Right lobe of liver (tissue), 6 donors: Measurements from ENCODE around the gene LEMD1. TPM values are rescaled to one million over a fixed set of nuclear protein-coding genes. Genes with fewer than 3 reads are reported as not detected.

Source experiments
- ATAC-seq, 4 donors: fragments of 200-7000 bp; cut with Tn5 transposase; one replicate each; pipeline ENCODE4 v1.9.1; 2020; ENCODE audit warnings: mild to moderate bottlenecking in 4 of 4, moderate library complexity in 4 of 4
- DNase-seq, 3 donors: peaks; one replicate each; pipeline ENCODE4 v3.0.0-alpha.2; 2020
- H3K27ac ChIP-seq, 3 donors: fragments of 200-600 bp; one replicate each; pipeline ENCODE4 v1.8.0; 2022
- H3K27me3 ChIP-seq, 2 donors: fragments of 200-600 bp; one replicate each; pipeline ENCODE4 v1.8.0; 2022
- H3K36me3 ChIP-seq, 4 donors: fragments of 200-600 bp; sonication (generic) in 1 of 4; one replicate each; pipeline versions ENCODE4 v1.5.1 to v1.8.0; 2017 to 2022; ENCODE audit warnings: control low read depth in 1 of 4
- H3K4me1 ChIP-seq, 4 donors: fragments of 200-600 bp; sonication (generic) in 1 of 4; one replicate each; pipeline versions ENCODE4 v1.5.1 to v1.8.0; 2017 to 2022; ENCODE audit warnings: control low read depth in 1 of 4
- H3K4me3 ChIP-seq, 3 donors: fragments of 200-600 bp; one replicate each; pipeline ENCODE4 v1.8.0; 2022
- H3K9me3 ChIP-seq, 4 donors: fragments of 200-600 bp; sonication (generic) in 1 of 4; one replicate each; pipeline versions ENCODE4 v1.5.1 to v1.8.0; 2017 to 2022; ENCODE audit warnings: control low read depth in 1 of 4
- POLR2A ChIP-seq: fragments of 450-650 bp; IDR thresholded peaks from one replicate; pipeline ENCODE4 v1.6.1; 2017; ENCODE audit warnings: antibody characterized with exemption, mild to moderate bottlenecking
- WGBS: methylation state at CpG from one replicate; pipeline ENCODE4 v1.1.6; 2018; ENCODE audit warnings: low coverage, low lambda C conversion rate; ENCODE audit not compliant: insufficient coverage; ENCODE audit errors: missing lambda C conversion rate; 5-methylcytosine and 5-hydroxymethylcytosine counted together
- intact Hi-C, 2 donors: fragments of 100-400 bp; cut with DNase I; formaldehyde crosslinking; loops; one replicate each; pipeline versions ENCODE4 v1.11.2 to v1.14.1; 2022
- total RNA-seq, 6 experiments: library from RNA; depleted of rRNA in 2 of 6; stranded (reverse); fragments of >200 nt in 2 of 6; fragmentation: NEBNext Ultra II Directional in 3 of 6; extraction: Animal tissue kit (Norgen Biotek cat#: 25700) in 3 of 6; gene quantifications; one replicate each; pipeline versions ENCODE4 v1.1.0 to v1.2.4, GENCODE V29; 2016 to 2023
- TF ChIP-seq, protein P1 (sequence below), 4 donors: fragments of 200-600 bp in 3 of 4; fragments of 450-650 bp in 1 of 4; IDR thresholded peaks; one replicate each; pipeline versions ENCODE4 v1.5.1 to v1.8.0; 2016 to 2022; ENCODE audit warnings: antibody characterized with exemption in 4 of 4, mild to moderate bottlenecking in 2 of 4
- donor health status: DM: no; HTN: yes; CAD: no.
- donor health status: DM: no; HTN: no; CAD: no.
- donor health status: DM: no; HTN: no; CAD: no.
- donor health status: DM: no; HTN: yes; CAD: no.
- donor health status: DM: no; HTN: yes; CAD: no.

The LEMD1 gene
- total RNA-seq, 6 experiments from 2014 or later: not detected

DNA sequence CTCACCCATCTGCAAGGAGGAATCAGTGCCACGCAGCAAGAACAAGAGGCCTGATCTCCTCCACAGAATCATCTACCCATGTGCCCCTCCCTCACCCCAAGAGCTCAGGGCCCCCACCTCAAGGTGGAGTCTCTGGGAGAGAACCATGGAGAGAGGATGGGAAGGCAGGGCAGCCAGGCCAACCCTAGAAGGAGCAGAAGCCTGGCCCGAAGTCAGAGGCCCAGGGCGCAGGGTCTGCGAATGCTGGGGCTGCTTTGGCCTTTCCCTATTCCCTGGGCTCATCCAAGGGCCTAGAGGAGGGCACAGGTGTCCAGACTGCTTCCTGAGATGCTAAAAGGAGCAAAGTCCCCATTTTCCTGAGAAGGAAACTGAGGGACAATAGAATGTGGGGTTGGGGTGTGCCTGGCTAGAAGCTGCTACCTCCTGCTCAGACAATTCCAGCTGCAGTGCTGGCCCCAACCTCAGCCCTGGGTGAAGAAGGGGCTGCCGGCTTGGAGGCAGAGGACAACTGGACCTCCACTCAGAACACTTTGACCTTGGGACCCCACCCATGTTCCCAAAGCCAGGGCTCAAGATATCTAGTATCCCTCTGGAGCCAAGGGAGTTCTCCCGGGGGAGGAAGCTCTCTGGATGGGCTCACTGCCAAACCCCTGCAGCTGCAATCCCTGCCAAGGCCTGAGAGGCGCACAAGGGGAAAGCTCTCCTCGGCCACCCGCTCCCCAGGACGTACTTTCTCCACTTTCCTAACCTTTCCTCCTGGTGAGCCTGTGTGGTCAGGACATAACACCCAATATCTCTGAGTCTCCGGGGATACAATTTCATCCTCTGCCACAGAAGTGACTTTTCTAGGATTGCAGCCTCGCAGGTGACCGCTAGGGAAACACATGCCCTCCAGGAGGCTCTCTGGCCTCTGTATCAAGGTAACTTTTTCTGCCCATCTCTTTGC, 16.6 kb upstream of the LEMD1 start:
- Histone ChIP-seq H3K36me3 (no peaks in the 10 kb centered on the region), H3K9me3 (no peaks in the 10 kb centered on the region), H3K4me3 (no peak overlapping the region), H3K4me1 (no peaks in the 10 kb centered on the region), H3K27ac (no peak overlapping the region), H3K27me3 (no peaks in the 10 kb centered on the region)
- ATAC-seq (peak; percentile 66 to 86 (median 82)), DNase-seq (peak; percentile 73 to 80 (median 79))
- WGBS: 41% methylated on average over 13 of the region's 13 CpGs
- intact Hi-C loops: no loop called here
- TF ChIP-seq POLR2A: no peak
- TF ChIP-seq, protein P1, sequence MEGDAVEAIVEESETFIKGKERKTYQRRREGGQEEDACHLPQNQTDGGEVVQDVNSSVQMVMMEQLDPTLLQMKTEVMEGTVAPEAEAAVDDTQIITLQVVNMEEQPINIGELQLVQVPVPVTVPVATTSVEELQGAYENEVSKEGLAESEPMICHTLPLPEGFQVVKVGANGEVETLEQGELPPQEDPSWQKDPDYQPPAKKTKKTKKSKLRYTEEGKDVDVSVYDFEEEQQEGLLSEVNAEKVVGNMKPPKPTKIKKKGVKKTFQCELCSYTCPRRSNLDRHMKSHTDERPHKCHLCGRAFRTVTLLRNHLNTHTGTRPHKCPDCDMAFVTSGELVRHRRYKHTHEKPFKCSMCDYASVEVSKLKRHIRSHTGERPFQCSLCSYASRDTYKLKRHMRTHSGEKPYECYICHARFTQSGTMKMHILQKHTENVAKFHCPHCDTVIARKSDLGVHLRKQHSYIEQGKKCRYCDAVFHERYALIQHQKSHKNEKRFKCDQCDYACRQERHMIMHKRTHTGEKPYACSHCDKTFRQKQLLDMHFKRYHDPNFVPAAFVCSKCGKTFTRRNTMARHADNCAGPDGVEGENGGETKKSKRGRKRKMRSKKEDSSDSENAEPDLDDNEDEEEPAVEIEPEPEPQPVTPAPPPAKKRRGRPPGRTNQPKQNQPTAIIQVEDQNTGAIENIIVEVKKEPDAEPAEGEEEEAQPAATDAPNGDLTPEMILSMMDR (IDR thresholded peaks at IDR 0.05): peak; percentile 39 to 63 (median 54)

DNA sequence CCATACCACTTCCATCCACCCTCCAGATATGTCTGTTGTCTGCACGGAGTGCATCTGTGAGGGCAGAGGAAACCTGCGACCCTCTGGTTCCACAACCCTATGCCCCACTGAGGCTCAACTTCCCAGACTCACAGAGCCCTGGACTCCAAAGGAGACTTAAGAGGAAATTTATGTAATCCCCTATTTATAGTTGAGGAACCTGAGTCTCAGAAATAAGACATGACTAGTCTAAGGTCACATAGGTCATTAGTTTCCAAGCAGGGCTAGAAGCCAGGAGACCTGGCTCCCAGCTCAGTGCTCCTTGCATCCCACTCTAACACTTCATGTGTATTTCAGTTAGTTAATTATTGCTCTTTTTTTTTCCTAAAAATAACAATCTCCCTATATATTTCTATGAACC, 15.7 kb upstream of the LEMD1 start:
- DNase-seq (no peak), ATAC-seq (no peak)
- no peaks in the 10 kb centered on the region for H3K9me3 ChIP-seq
- intact Hi-C loops: no loop called here
- H3K4me1 ChIP-seq: no peaks in the 10 kb centered on the region
- no peaks in the 10 kb centered on the region for H3K27me3 ChIP-seq
- H3K4me3 ChIP-seq: no peak overlapping the region
- no peak overlapping the region for H3K27ac ChIP-seq
- H3K36me3 ChIP-seq: no peaks in the 10 kb centered on the region
- no peak for TF ChIP-seq POLR2A
- TF ChIP-seq, protein P1 (IDR thresholded peaks at IDR 0.05): no peak
- WGBS: 80% methylated on average over 1 of the region's 2 CpGs

DNA sequence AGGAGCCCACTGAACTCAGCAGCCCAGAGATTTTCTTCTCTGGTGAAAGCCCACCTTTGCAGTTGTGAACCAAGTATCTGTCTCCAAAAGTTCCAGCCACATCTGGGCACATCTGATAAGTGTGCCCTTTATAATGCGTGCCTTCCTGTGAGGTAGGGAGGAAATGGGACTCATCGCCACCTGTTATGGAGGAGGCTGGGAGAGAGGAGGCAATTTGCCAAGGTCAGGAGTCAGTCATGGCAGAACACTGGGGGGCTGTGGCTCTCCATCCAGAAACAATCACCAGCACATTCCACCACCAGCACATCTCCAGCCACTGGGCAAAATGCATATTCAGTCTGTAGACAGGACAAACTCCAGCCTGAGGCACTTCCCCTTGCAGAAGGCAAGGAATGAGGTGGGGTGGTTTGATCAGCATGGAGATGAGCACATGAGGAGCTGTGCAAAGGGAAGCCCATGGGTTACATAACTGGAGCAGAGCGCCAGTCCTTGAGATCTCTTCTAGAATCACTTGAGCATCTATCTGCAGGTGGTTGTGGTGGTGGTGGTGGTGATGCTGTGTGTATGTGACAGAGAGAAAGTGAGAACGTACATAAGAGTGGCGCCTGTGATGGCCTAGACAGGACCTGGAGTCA, 15.0 kb upstream of the LEMD1 start:
- H3K27me3 ChIP-seq: no peaks in the 10 kb centered on the region
- intact Hi-C loops: no loop called here
- WGBS: 70% methylated on average over 2 of the region's 5 CpGs
- TF ChIP-seq, protein P1 (IDR thresholded peaks at IDR 0.05): no peak
- no peak for TF ChIP-seq POLR2A
- no peaks in the 10 kb centered on the region for H3K4me1 ChIP-seq
- H3K9me3 ChIP-seq: no peaks in the 10 kb centered on the region
- H3K27ac ChIP-seq: no peak overlapping the region
- H3K36me3 ChIP-seq: no peaks in the 10 kb centered on the region
- no peak for ATAC-seq
- DNase-seq: no peak
- no peak overlapping the region for H3K4me3 ChIP-seq

DNA sequence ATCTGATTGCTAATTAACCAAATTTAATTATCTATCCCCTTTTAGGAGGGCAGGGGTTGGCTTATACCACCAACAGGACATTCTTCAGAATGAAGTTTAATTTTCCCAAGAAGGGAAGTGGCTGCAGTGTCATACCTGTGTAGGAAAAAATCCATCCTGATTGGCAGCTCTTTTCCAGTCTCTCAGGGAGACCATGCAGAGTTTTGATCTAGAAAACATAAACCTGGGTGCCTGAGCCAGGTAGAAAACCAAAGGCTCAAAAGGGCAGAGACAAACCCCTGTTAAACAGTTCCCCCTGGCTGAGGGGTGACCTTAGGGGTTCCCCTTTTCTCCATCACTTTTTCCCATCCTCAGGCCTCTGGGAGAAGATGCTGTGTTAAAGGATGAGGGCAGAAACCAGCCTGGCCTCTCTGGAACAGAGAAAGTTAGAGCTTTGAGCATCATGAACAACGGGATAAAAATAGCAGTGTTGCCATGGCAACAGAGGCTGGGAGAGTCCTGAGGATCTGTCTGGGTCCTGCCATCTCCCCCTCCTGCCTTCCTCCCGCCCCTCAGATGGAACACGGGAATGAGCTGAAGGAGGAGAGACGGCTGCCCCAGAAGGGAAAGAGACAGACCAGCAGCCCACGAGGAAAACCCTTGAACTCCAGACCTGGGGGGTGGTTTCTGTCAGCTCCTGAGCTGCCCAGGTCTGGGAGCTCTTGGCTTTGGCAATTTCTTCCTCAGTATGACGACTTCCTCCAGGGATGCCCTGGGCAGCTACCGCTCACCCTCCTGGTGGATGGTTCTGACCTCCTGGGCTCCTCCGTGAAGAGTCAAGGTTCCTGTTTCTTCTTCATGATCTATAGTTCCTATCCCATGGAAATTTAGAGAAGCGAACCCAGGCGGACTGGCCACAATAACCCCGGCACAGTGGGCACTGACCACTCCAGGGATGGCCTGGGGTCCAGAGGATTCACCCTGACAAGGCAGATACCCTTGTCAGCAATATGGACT, 14.0 kb upstream of the LEMD1 start:
- Histone ChIP-seq H3K27me3 (no peaks in the 10 kb centered on the region), H3K4me1 (peaks cover 0 to 2% (median under 1%) of the 10 kb centered on the region in 4 donors), H3K4me3 (no peak overlapping the region), H3K9me3 (no peaks in the 10 kb centered on the region), H3K36me3 (no peaks in the 10 kb centered on the region), H3K27ac (no peak overlapping the region)
- intact Hi-C loops: no loop called here
- 4% methylated on average over 4 of the region's 11 CpGs for WGBS
- no peak for TF ChIP-seq POLR2A
- TF ChIP-seq, protein P1 (IDR thresholded peaks at IDR 0.05): no peak
- DNase-seq (no peak), ATAC-seq (no peak)
